Measurements from ENCODE around the gene PGM3.

DNA sequence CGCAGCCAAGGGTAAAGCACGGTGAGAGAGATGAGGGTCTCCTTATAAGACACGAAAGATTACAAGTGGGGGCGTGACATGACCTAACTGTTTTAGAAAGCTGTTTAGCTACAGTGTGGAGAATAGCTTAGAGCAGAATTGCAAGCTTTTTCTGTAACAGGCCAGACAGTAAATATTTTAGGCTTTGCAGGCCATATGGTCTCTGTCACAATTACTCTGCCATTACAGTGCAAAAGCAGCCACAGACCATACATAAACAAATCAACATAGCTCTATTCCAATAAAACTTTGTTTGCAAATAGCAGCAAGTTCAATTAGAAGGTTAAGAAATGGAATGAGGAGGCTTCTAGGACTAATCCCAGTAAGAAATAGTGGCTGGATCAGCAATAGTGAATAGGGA lies 16.8 kb downstream of the PGM3 start:
- TF ChIP-seq, protein P1, sequence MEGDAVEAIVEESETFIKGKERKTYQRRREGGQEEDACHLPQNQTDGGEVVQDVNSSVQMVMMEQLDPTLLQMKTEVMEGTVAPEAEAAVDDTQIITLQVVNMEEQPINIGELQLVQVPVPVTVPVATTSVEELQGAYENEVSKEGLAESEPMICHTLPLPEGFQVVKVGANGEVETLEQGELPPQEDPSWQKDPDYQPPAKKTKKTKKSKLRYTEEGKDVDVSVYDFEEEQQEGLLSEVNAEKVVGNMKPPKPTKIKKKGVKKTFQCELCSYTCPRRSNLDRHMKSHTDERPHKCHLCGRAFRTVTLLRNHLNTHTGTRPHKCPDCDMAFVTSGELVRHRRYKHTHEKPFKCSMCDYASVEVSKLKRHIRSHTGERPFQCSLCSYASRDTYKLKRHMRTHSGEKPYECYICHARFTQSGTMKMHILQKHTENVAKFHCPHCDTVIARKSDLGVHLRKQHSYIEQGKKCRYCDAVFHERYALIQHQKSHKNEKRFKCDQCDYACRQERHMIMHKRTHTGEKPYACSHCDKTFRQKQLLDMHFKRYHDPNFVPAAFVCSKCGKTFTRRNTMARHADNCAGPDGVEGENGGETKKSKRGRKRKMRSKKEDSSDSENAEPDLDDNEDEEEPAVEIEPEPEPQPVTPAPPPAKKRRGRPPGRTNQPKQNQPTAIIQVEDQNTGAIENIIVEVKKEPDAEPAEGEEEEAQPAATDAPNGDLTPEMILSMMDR (conservative IDR thresholded peaks at IDR 0.05; ENCODE audit: low read depth, low read length) = no peak
- TF ChIP-seq EZH2 (IDR thresholded peaks at IDR 0.05; ENCODE audit: borderline replicate concordance, low read depth, low read length, poor library complexity, severe bottlenecking) = no peak

All from A673 (cell line).